Spleen (tissue), 11 donors: ENCODE data around the gene CEP162. TPM values are rescaled to one million over a fixed set of nuclear protein-coding genes. Genes with fewer than 3 reads are reported as not detected.

Source experiments
- DNase-seq: peaks from one replicate; pipeline ENCODE4 v3.0.0-alpha.2; 2020
- H3K27ac ChIP-seq, 8 donors: fragments of 200-600 bp; sonication (generic) in 7 of 8; 1 replicate in 4 of 8; 2 replicates in 4 of 8; pipeline versions ENCODE4 v1.5.0 to v1.8.0; 2016 to 2021; ENCODE audit warnings: inconsistent platforms in 4 of 8, mild to moderate bottlenecking in 4 of 8, moderate library complexity in 1 of 8
- H3K27me3 ChIP-seq, 7 donors: fragments of 200-600 bp; sonication (generic) in 6 of 7; replicated peaks in 1 of 7; 1 replicate in 4 of 7; 2 replicates in 3 of 7; pipeline versions ENCODE4 v1.5.0 to v1.8.0; 2016 to 2021; ENCODE audit warnings: inconsistent platforms in 3 of 7, mild to moderate bottlenecking in 1 of 7
- H3K36me3 ChIP-seq, 6 donors: fragments of 200-600 bp; sonication (generic) in 5 of 6; 1 replicate in 4 of 6; 2 replicates in 2 of 6; pipeline versions ENCODE4 v1.5.0 to v1.8.0; 2016 to 2021; ENCODE audit warnings: inconsistent platforms in 2 of 6
- H3K4me1 ChIP-seq, 6 donors: fragments of 200-600 bp; sonication (generic) in 5 of 6; 1 replicate in 3 of 6; 2 replicates in 3 of 6; pipeline versions ENCODE4 v1.5.0 to v1.8.0; 2016 to 2021; ENCODE audit warnings: inconsistent platforms in 3 of 6
- H3K4me3 ChIP-seq, 8 donors: fragments of 200-600 bp; sonication (generic) in 7 of 8; 1 replicate in 4 of 8; 2 replicates in 4 of 8; pipeline versions ENCODE4 v1.5.0 to v1.8.0; 2016 to 2021; ENCODE audit warnings: inconsistent platforms in 4 of 8, mild to moderate bottlenecking in 4 of 8, moderate library complexity in 2 of 8
- H3K9me3 ChIP-seq, 8 donors: fragments of 200-600 bp; sonication (generic) in 7 of 8; 1 replicate in 4 of 8; 2 replicates in 4 of 8; pipeline versions ENCODE4 v1.5.0 to v1.8.0; 2016 to 2021; ENCODE audit warnings: inconsistent platforms in 4 of 8
- CTCF ChIP-seq, 11 experiments: fragments of 200-600 bp in 7 of 11; fragments of 450-650 bp in 4 of 11; sonication (generic) in 4 of 11; IDR thresholded peaks in 8 of 11; conservative IDR thresholded peaks in 3 of 11; 1 replicate in 7 of 11; 2 replicates in 4 of 11; pipeline versions ENCODE4 v1.4.0 to v1.8.0; 2016 to 2021; ENCODE audit warnings: antibody characterized with exemption in 11 of 11, inconsistent platforms in 4 of 11, mild to moderate bottlenecking in 1 of 11
- POLR2A ChIP-seq, 3 donors: fragments of 450-650 bp; IDR thresholded peaks; one replicate each; pipeline ENCODE4 v1.5.1; 2017; ENCODE audit warnings: antibody characterized with exemption in 3 of 3, mild to moderate bottlenecking in 1 of 3
- POLR2AphosphoS5 ChIP-seq, 3 donors: sonication (generic); formaldehyde crosslinking; IDR thresholded peaks; one replicate each; pipeline ENCODE4 v1.5.1; 2017; ENCODE audit warnings: antibody characterized with exemption in 3 of 3
- WGBS, 5 donors: extraction: QIAGEN DNeasy Blood & Tissue Kit in 3 of 5; methylation state at CpG; one replicate each; pipeline versions ENCODE4 v1.1.5 to v1.1.7; 2013 to 2018; 5-methylcytosine and 5-hydroxymethylcytosine counted together
- intact Hi-C: fragments of 100-400 bp; cut with DNase I; formaldehyde crosslinking; loops from one replicate; pipeline ENCODE4 v1.15.0; 2023; ENCODE audit warnings: low total_unique reads
- polyA plus RNA-seq, 3 donors: library from polyadenylated mRNA; stranded (reverse); fragments of 200-250 nt; gene quantifications; one replicate each; pipeline ENCODE4 v1.2.1, GENCODE V29; 2013
- total RNA-seq, 7 donors: library from RNA; depleted of rRNA in 3 of 7; stranded (reverse); fragments of >200 nt in 3 of 7; fragmentation: NEBNext Ultra II Directional in 4 of 7; extraction: Animal tissue kit (Norgen Biotek cat#: 25700) in 4 of 7; gene quantifications; one replicate each; pipeline versions ENCODE4 v1.1.0 to v1.2.1, GENCODE V29; 2016 to 2021
- donor health status: healthy with polysubstance abuse.
- donor health status: DM: no; HTN: no; CAD: no; lungs with moderate emphysema.
- donor health status: DM: no; HTN: no; CAD: no.
- donor health status: Bipolar disorder and iron deficiency.
- donor health status: healthy.
- donor health status: DM: no; HTN: no; CAD: no.
- donor health status: DM: yes; HTN: yes; CAD: no.

The CEP162 gene
- total and polyA plus RNA-seq, 10 donors: 5.1 to 22.8 (median 10.3) TPM

GRCh38 chr6:84156306-84156705, 71.1 kb downstream of the CEP162 start:
- H3K36me3 ChIP-seq: peaks cover 0 to 77% (median 28%) of the 10 kb centered on the region in 6 donors
- no peaks in the 10 kb centered on the region for H3K27me3 ChIP-seq
- H3K27ac ChIP-seq: no peak overlapping the region
- intact Hi-C loops: no loop called here
- TF ChIP-seq POLR2A (IDR thresholded peaks at IDR 0.05) (no peak), POLR2AphosphoS5 (IDR thresholded peaks at IDR 0.05) (no peak), CTCF (IDR thresholded peaks at IDR 0.05 in 8 of 11, conservative IDR thresholded peaks at IDR 0.05 in 3 of 11) (no peak)
- no peak for DNase-seq
- no peaks in the 10 kb centered on the region for H3K4me1 ChIP-seq
- H3K9me3 ChIP-seq: no peaks in the 10 kb centered on the region
- H3K4me3 ChIP-seq: no peak overlapping the region
- WGBS, 5 donors: 90 to 94% (median 94%) methylated on average over 4 of the region's 4 CpGs

GRCh38 chr6:84151669-84152068, 75.8 kb downstream of the CEP162 start:
- 69 to 82% (median 73%) methylated on average over 1 of the region's 1 CpG for WGBS, 5 donors
- Histone ChIP-seq H3K27ac (no peak overlapping the region), H3K9me3 (no peaks in the 10 kb centered on the region), H3K27me3 (no peaks in the 10 kb centered on the region), H3K36me3 (peaks cover 0 to 71% (median 24%) of the 10 kb centered on the region in 6 donors), H3K4me1 (no peaks in the 10 kb centered on the region), H3K4me3 (no peak overlapping the region)
- no peak for DNase-seq
- no peak for TF ChIP-seq CTCF (IDR thresholded peaks at IDR 0.05 in 8 of 11, conservative IDR thresholded peaks at IDR 0.05 in 3 of 11)
- no peak for TF ChIP-seq POLR2AphosphoS5 (IDR thresholded peaks at IDR 0.05)
- TF ChIP-seq POLR2A (IDR thresholded peaks at IDR 0.05): no peak
- intact Hi-C loops: no loop called here

GRCh38 chr6:84150705-84151104, 76.7 kb downstream of the CEP162 start:
- no peak overlapping the region for H3K4me3 ChIP-seq
- no peak overlapping the region for H3K27ac ChIP-seq
- no peak for TF ChIP-seq CTCF (IDR thresholded peaks at IDR 0.05 in 8 of 11, conservative IDR thresholded peaks at IDR 0.05 in 3 of 11)
- TF ChIP-seq POLR2A (IDR thresholded peaks at IDR 0.05): no peak
- TF ChIP-seq POLR2AphosphoS5 (IDR thresholded peaks at IDR 0.05): no peak
- H3K36me3 ChIP-seq: peaks cover 0 to 75% (median 21%) of the 10 kb centered on the region in 6 donors
- WGBS, 5 donors: 83 to 96% (median 93%) methylated on average over 1 of the region's 1 CpG
- no peaks in the 10 kb centered on the region for H3K4me1 ChIP-seq
- intact Hi-C loops: no loop called here
- DNase-seq: no peak
- no peaks in the 10 kb centered on the region for H3K27me3 ChIP-seq
- H3K9me3 ChIP-seq: no peaks in the 10 kb centered on the region

GRCh38 chr6:84141521-84141920, 85.9 kb downstream of the CEP162 start:
- H3K9me3 ChIP-seq: no peaks in the 10 kb centered on the region
- H3K4me1 ChIP-seq: no peaks in the 10 kb centered on the region
- WGBS, 5 donors: 40 to 86% (median 85%) methylated on average over 1 of the region's 1 CpG
- intact Hi-C loops: no loop called here
- H3K27me3 ChIP-seq: no peaks in the 10 kb centered on the region
- no peak overlapping the region for H3K4me3 ChIP-seq
- TF ChIP-seq POLR2AphosphoS5 (IDR thresholded peaks at IDR 0.05) (no peak), POLR2A (IDR thresholded peaks at IDR 0.05) (no peak), CTCF (IDR thresholded peaks at IDR 0.05 in 8 of 11, conservative IDR thresholded peaks at IDR 0.05 in 3 of 11) (no peak)
- no peak overlapping the region for H3K27ac ChIP-seq
- DNase-seq: no peak
- H3K36me3 ChIP-seq: peaks cover 0 to 73% (median 6%) of the 10 kb centered on the region in 6 donors
